ENCODE data around the gene ENPP3. TPM values are rescaled to one million over a fixed set of nuclear protein-coding genes. Genes with fewer than 3 reads are reported as not detected.

The ENPP3 gene
- total and polyA plus RNA-seq, 4 donors, result 0.31 to 2.9 (median 0.54) TPM

GRCh38 chr6:131627724-131628682 is 9.1 kb upstream of the ENPP3 start, which contains the start of gene MED23:
TSS of gene MED23 (minus strand) at chr6:131628242. CDS start at chr6:131628049, 193 bp downstream.
- peak; percentile 94 to 96 (median 96) for DNase-seq
- peak within 1 kb of the TSS; percentile 70 to 85 for H3K9ac ChIP-seq (ENCODE audit: insufficient read depth in 1 of 2, low read length in 2 of 2)
- TF ChIP-seq CTCF (IDR thresholded peaks at IDR 0.05; ENCODE audit: control extremely low read depth, extremely low read depth), result peak; percentile 94
- H3K27me3 ChIP-seq (ENCODE audit: control insufficient read depth in 3 of 3, insufficient read depth in 3 of 3, low read length in 2 of 3), result no peaks in the 10 kb centered on the region
- H3K27ac ChIP-seq (ENCODE audit: low read depth in 1 of 2, low read length in 1 of 2), result peak within 1 kb of the TSS; percentile 72 to 88
- H3K9me3 ChIP-seq (ENCODE audit: control insufficient read depth in 4 of 4, insufficient read depth in 3 of 4, low read length in 3 of 4), result no peaks in the 10 kb centered on the region
- peak within 1 kb of the TSS; percentile 87 for H3K4me3 ChIP-seq
- peaks cover 0 to 9% (median 0%) of the 10 kb centered on the region in 5 donors for H3K4me1 ChIP-seq (ENCODE audit: control insufficient read depth in 5 of 5, insufficient read depth in 5 of 5, low read length in 5 of 5)
- WGBS, 2 donors, result 0 to 1% methylated on average over 53 of the region's 53 CpGs
- H3K36me3 ChIP-seq (ENCODE audit: control insufficient read depth in 4 of 4, insufficient read depth in 4 of 4, low read length in 4 of 4), result peaks cover 8 to 17% (median 14%) of the 10 kb centered on the region in 4 donors
- peak; percentile 99 for ATAC-seq (ENCODE audit: insufficient read depth, low FRiP score)

- no peak for TF ChIP-seq CTCF (IDR thresholded peaks at IDR 0.05; ENCODE audit: control extremely low read depth, extremely low read depth)
- no peaks in the 10 kb centered on the region for H3K27me3 ChIP-seq (ENCODE audit: control insufficient read depth in 3 of 3, insufficient read depth in 3 of 3, low read length in 2 of 3)
- peaks cover 0 to 9% (median 0%) of the 10 kb centered on the region in 5 donors for H3K4me1 ChIP-seq (ENCODE audit: control insufficient read depth in 5 of 5, insufficient read depth in 5 of 5, low read length in 5 of 5)
- peaks cover 5 to 11% (median 8%) of the 10 kb centered on the region in 4 donors for H3K36me3 ChIP-seq (ENCODE audit: control insufficient read depth in 4 of 4, insufficient read depth in 4 of 4, low read length in 4 of 4)
- 47 to 77% methylated on average over 1 of the region's 1 CpG for WGBS, 2 donors
- H3K9me3 ChIP-seq (ENCODE audit: control insufficient read depth in 4 of 4, insufficient read depth in 3 of 4, low read length in 3 of 4), result no peaks in the 10 kb centered on the region
- ATAC-seq (ENCODE audit: insufficient read depth, low FRiP score) (no peak), DNase-seq (no peak)
- no peak overlapping the region for H3K4me3 ChIP-seq
- no peak overlapping the region for H3K27ac ChIP-seq (ENCODE audit: low read depth in 1 of 2, low read length in 1 of 2)
- H3K9ac ChIP-seq (ENCODE audit: insufficient read depth in 1 of 2, low read length in 2 of 2), result peak overlapping the region in 1 of 2 donors; percentile 85
Measured at GRCh38 chr6:131628726-131629125, 8.4 kb upstream of the ENPP3 start.

GRCh38 chr6:131629651-131630050 is 7.5 kb upstream of the ENPP3 start:
- peaks cover 0 to 9% (median 0%) of the 10 kb centered on the region in 5 donors for H3K4me1 ChIP-seq (ENCODE audit: control insufficient read depth in 5 of 5, insufficient read depth in 5 of 5, low read length in 5 of 5)
- WGBS, 2 donors, result 63 to 79% methylated on average over 2 of the region's 2 CpGs
- no peak for DNase-seq
- no peak overlapping the region for H3K9ac ChIP-seq (ENCODE audit: insufficient read depth in 1 of 2, low read length in 2 of 2)
- no peaks in the 10 kb centered on the region for H3K9me3 ChIP-seq (ENCODE audit: control insufficient read depth in 4 of 4, insufficient read depth in 3 of 4, low read length in 3 of 4)
- no peak overlapping the region for H3K27ac ChIP-seq (ENCODE audit: low read depth in 1 of 2, low read length in 1 of 2)
- H3K4me3 ChIP-seq, result no peak overlapping the region
- H3K27me3 ChIP-seq (ENCODE audit: control insufficient read depth in 3 of 3, insufficient read depth in 3 of 3, low read length in 2 of 3), result no peaks in the 10 kb centered on the region
- ATAC-seq (ENCODE audit: insufficient read depth, low FRiP score), result no peak
- TF ChIP-seq CTCF (IDR thresholded peaks at IDR 0.05; ENCODE audit: control extremely low read depth, extremely low read depth), result no peak
- H3K36me3 ChIP-seq (ENCODE audit: control insufficient read depth in 4 of 4, insufficient read depth in 4 of 4, low read length in 4 of 4), result peaks cover under 1 to 5% (median 2%) of the 10 kb centered on the region in 4 donors
